Choroid plexus epithelial cell (primary cell): ENCODE results near the gene STK17B.
A peak's percentile ranks its signal among the peaks of the same experiment; 100 is the strongest.

ENCODE experiments used
- DNase-seq: peaks from one replicate; pipeline ENCODE4 v3.0.0-alpha.2; 2010; ENCODE audit warnings: low read depth
- H3K4me3 ChIP-seq: 2 replicates; pipeline ENCODE4 v1.5.1; 2011; ENCODE audit warnings: low read depth, mild to moderate bottlenecking, control low read depth, low read length, moderate library complexity
- CTCF ChIP-seq: conservative IDR thresholded peaks from 2 replicates; pipeline ENCODE4 v1.5.1; 2011; ENCODE audit warnings: low read depth, mild to moderate bottlenecking, control low read depth, inconsistent platforms, low read length, moderate library complexity

Gene STK17B

GRCh38 chr2:196119926-196120325, 51.5 kb downstream of the STK17B start:
- DNase-seq = no peak
- H3K4me3 ChIP-seq = no peak overlapping the region
- TF ChIP-seq CTCF = no peak

GRCh38 chr2:196117214-196117705, 54.1 kb downstream of the STK17B start:
- DNase-seq = no peak
- H3K4me3 ChIP-seq = no peak overlapping the region
- no peak for TF ChIP-seq CTCF

GRCh38 chr2:196113061-196113974, 58.1 kb downstream of the STK17B start:
- peak; percentile 95 for DNase-seq
- no peak for TF ChIP-seq CTCF
- no peak overlapping the region for H3K4me3 ChIP-seq

GRCh38 chr2:196112418-196113034, 58.9 kb downstream of the STK17B start:
- peak; percentile 95 for DNase-seq
- no peak for TF ChIP-seq CTCF
- no peak overlapping the region for H3K4me3 ChIP-seq

GRCh38 chr2:196108604-196109003, 62.8 kb downstream of the STK17B start:
- no peak overlapping the region for H3K4me3 ChIP-seq
- no peak for DNase-seq
- TF ChIP-seq CTCF = no peak

- TF ChIP-seq CTCF = no peak
- no peak overlapping the region for H3K4me3 ChIP-seq
- no peak for DNase-seq
Observed at GRCh38 chr2:196105951-196106350, 65.4 kb downstream of the STK17B start.

- no peak for TF ChIP-seq CTCF
- no peak for DNase-seq
- H3K4me3 ChIP-seq = no peak overlapping the region
Observed at GRCh38 chr2:196104066-196104465, 67.3 kb downstream of the STK17B start.
